ENCODE data around the gene CFAP161. TPM values are rescaled to one million over a fixed set of nuclear protein-coding genes. Genes with fewer than 3 reads are reported as not detected.
"Not testable (repeated sequence)": the region's sequence is repeated elsewhere in the genome, so short reads cannot be mapped to it uniquely, and the experiment has no call there.

CFAP161 gene
- total RNA-seq, 1 experiment from 2014 or later = 0.36 TPM

DNA sequence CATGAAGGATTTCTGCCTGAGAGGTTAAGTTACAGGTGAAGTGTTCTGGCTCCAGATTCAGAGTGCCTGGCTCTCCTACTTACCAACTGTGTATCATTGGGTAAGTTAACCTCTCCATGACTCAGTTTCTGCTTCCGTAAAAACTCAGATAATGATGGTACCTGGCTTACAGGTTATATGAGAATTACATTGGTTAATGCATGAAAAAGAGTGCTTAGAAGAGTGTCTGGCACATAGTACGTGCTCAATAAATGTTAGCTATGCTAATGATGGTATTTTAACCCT lies 23.8 kb downstream of the CFAP161 start:
- no peak for DNase-seq (ENCODE audit: low read depth)

DNA sequence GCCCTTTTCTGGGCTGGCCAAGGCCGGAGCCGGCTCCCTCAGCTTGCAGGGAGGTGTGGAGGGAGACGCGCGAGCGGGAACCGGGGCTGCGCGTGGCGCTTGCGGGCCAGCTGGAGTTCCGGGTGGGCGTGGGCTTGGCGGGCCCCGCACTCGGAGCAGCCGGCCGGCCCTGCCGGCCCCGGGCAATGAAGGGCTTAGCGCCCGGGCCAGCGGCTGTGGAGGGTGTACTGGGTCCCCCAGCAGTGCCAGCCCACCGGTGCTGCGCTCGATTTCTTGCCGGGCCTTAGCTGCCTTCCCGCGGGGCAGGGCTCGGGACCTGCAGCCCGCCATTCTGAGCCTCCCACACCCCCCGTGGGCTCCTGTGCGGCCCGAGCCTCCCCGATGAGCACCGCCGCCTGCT lies 24.5 kb downstream of the CFAP161 start:
- not testable (repeated sequence) for DNase-seq (ENCODE audit: low read depth)

DNA sequence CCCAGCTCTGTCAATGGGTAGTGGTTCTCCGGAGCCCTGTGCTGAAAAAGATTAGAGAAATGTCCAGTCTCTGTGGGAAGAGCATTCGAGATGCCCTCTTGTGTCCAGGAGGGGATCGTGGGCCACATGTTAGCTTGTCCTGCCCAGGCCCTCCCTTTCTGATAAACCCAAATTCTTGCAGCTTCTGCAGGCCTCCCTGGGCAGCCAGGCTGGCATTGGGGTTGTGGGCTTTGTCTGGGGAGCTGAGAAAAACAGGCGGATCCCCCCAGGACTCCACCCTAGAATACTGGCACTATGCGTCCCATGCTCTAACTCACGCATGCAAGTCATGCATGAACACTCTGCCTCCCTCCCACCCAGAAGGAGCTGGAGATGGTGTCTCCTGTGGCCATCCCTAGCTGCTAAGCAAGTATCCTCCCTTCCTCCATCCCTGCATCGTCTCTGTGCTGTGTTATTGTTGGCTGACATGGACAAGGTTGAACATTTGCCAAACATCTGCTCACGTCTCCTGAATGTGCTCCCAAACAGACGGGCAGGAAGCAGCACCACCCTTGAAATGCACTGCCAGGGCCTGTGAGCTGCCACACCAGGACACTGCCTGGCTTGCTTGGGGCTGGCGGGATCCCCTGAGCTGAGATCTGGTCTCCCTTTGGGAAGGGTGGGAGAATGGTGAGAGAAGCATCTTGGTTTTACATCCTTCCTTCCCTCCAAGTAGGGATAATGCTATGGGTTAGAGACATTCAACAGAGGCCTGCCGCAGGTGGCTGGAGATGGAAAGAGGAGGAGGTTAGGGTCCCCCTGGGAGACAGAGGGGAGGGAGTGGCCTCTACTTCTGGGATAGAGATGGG lies 26.5 kb downstream of the CFAP161 start:
- DNase-seq (ENCODE audit: low read depth) = peak; percentile 98

DNA sequence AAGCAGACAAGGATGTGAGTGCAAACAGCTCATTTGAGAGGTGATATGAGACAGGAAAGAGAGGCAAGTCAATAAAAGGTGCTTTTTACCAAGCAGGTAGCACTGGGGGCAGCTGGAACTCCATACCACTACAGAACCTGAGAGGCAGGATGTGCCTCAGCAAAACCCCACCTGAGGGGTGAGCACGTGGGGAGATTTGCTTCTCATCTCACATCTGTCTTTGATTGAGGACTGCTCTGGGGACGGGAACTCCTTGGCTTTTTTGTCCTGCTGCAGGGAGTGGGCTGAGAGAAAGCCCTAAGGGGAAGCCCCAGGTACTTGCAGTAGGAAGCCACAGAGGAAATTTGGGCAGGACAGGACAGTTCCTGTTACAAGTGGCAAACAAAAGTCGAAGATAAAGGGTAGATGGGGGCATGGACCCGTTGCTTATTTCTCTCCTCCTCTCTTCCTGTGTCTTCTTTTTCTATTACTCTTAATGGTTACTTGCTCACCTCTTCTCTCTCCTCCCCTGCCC lies 27.1 kb downstream of the CFAP161 start:
- DNase-seq (ENCODE audit: low read depth) = no peak

DNA sequence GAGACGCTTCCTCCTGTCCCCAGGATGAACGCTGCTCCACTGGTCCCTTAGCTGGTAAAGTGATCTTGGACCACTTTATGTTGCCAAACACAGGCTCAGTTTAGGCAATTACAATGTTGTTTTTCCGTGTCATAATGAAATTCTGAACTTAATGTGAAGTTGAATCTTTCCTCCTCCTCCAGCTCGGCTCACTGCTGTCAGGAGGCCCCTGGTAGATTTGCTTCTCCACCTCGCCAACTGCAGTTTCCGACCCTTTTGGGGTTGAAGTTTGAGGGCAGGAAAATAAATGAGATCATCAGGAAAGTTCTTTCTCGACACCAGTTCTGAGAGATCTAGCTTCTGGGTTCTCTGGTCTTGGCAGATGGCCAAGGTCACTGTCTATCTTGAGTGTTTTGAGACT lies 27.8 kb downstream of the CFAP161 start:
- no peak for DNase-seq (ENCODE audit: low read depth)

DNA sequence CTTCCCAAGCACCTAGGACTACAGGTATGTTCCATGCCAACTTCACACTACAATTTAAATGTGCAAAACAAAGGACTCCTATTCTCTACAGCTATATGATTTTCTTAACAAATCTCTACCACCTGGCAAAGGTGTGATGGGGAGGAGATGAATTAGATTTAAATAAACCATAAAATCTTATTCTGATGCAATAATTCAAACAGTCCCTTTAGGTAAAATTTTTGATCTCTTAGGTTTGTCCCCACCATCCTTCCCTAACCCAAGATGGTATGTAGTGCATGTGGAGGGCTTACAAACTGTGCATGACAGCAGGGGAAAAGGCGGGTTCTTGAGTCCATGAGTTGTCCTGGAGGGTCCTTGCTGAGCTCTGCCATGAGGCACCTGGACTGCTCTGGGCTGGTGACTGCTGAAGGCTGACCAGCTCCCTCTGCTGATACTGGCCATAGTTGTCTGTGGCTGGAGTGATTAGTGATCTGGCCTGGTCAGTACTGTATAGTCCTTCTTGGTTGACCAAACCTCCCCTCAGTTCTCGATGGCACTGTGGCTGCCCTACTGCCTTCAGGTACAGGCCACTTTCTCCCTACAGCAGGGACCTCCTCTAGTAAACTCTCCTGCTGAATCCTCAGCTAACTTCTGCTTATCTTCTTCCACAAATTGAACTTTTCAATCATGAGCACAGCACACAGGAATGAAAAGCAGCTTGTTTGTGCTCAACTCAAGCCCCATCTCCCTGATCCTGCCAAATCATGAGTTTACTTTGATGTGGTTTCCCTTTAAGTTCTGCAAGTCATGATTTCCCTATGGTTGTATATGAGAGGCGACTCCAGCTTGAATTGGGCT lies 30.1 kb downstream of the CFAP161 start:
- peak; percentile 85 for DNase-seq (ENCODE audit: low read depth)

DNA sequence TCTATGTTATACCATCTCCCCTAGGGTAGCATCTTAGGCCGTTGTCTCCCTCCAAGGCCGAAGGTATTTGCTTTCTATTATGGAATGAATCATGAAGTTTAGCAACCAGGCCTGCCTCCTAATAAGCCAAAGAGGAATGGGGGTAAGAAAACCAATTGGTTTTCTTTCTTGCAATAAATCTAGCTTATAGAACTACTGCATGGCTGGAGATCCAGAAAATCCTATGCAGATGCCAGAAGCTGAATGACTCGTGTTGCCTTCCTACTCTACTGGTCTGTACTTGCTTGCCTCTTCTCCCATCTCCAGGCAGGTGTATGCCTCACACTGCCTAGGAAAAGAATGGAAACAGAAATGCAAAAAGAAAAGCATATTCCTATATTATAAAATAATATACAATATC lies 31.5 kb downstream of the CFAP161 start:
- DNase-seq (ENCODE audit: low read depth) = no peak

DNA sequence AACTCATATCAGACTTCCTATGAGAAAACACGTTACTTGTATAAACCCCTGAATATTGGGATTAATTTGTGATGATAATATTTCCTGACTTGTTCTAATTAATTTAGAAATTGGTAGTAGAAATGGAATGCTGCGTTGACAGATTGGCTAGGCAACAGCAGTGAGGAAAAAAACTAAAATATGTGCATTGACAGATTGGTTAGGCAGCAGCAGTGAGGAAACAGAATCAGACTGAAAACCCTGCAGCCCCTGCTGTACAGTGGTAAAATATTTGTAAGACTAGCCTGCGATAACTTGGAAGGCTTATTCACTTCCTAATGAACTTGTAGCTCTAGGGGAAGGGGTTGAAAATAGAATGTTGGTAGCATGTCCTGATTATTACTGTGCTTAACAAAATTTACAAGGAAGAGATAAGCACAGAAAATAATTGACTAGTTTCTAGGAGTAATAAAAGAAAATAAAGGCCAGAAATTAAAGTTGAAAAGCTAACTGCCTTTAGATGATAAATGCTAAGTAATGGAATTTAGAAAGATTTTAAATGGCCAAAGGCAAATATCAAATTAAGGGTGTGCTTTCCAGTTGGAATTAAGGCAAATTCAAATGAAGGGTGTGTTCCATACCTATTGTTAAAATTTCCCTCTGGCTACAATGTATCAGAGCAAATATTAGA lies 32.7 kb downstream of the CFAP161 start:
- DNase-seq (ENCODE audit: low read depth) = no peak

DNA sequence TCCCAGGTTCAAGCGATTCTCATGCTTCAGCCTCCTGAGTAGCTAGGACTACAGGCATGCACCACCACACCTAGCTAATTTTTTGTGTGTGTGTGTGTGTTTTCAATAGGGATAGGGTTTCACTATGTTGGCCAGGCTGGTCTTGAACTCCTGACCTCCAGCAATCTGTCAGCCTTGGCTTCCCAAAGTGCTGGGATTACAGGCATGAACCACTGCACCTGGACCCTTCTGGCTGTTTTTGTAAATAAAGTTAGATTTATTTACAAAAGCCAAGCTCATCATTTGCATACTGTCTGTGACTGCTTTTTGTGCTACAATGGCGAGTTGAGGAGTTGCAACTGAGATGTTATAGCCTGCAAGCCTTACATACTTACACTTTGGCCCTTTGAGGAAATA lies 34.1 kb downstream of the CFAP161 start:
- no peak for DNase-seq (ENCODE audit: low read depth)

DNA sequence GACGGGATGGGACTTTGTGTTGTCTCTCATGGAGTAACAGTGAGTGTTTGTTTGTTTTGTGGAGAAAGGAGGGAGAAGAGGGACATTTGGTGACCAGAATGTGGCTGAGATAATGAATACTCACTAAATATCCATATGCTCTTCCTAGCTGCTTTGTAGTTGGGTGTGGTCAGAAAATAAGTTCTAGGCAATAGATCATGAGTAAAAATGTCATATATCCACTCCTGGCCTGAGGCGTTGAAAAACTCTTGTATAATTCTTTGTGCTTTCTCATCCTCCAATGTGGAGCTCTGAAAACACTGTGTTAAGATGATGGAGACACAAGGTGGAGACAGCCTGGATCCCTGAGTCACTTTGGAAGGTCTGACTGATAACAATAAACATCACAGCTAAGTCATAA lies 34.6 kb downstream of the CFAP161 start:
- DNase-seq (ENCODE audit: low read depth) = no peak

DNA sequence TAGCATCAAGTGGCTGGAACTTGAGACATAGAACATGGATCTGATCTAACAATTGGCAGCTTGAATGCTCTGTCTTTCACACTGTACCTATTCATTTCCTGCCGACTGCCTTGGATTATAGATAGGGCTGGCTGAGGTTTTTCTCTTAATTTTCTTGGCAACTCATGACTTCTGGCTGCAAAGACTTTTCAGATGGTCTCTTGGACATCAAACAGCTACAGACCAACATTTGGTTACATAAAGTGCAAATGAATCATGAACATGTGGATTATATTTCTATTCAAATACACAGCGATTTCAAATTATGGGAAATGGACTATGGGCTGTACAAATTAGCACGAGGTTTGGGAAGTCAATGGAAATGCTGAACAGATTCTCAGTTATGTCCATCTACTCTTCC lies 36.4 kb downstream of the CFAP161 start:
- peak; percentile 31 for DNase-seq (ENCODE audit: low read depth)

DNA sequence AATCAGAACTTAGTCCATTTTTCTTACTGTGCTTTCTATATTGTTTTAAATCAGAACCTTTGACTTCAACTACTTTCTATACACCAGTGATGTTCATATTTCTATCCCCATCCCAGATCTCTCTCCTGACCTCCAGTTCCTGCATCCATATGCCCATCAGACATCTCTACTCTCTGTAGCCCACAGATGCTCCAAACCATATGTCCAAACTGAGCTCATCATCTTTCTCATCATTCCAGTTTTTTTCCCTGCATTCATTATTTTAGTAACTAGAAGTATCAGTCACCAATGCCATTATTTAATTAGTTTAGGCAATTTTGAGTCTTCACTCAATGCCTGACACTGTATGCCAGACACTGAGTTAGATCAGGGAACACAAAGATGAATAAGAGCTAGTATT lies 37.2 kb downstream of the CFAP161 start:
- no peak for DNase-seq (ENCODE audit: low read depth)

DNA sequence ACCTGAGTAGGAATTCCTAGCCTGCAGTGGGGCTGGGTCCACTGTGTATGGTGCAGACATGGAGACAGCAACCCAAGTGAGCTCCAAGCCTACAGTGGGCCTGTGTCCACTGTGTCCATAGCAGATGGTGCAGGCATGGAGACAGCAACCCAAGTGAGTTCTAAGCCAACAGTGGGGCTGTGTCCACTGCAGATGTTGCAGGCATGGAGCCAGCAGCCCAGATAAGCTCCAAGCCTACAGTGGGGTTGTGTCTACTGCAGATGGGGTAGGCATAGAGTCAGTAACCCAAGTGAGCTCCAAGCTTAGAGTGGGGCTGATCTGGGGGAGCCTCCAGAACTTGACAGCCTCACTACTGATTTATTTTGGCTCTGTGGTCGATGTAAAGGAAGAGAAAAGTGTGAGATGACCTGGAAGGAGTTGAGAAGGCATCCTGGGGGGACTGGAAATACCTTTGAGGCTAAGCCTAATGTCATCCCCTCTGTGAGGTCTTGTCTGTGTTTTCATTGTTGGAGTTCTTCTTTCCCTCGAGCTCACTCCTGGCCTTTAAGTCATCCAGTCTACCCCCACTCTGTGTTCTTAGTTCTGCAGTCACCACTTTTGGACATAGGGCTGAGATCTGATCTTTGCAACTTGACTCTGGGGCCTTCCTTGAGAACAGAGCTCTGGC lies 40.2 kb downstream of the CFAP161 start:
- DNase-seq (ENCODE audit: low read depth) = no peak

DNA sequence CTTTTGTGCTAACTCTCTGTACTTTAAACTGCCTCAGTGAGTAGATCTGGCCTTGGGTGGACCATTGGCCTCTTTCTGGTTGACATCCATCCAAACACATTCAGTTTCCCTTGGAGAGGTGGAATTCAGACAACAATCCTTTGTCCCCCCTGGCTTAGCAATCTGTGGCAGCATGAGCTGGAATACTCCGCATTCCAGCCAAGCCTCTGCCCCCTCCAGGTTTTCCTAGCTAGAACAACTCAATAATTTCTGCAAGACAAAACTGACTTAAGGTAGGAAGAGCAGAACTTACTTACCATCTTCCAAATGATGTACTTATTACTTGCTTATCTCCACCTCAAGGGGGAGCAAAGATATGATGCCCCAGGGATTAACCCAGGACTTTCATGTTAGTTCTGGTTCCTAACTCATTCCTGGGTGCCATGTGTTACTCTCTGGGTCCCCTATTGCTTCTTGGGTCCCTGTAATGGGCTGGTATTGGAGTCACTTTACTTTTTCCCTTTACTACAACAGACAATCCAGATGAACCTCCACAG lies 40.8 kb downstream of the CFAP161 start:
- no peak for DNase-seq (ENCODE audit: low read depth)

DNA sequence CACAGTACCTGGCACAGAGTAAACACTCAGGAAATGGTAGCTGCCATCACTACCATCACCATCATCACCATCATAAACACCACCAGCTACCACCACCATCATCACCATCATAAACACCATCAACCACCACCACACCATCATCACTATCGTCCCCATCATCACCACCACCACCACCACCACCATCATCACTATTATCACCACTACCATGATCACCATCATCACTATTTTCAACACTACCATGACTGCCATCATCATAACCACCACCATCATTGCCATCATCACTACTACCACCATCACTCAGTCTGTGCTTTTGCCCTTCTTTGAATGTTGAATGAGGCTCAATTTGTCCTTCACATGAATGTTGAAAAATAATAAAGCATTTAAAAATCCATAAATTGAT lies 41.4 kb downstream of the CFAP161 start:
- no peak for DNase-seq (ENCODE audit: low read depth)

DNA sequence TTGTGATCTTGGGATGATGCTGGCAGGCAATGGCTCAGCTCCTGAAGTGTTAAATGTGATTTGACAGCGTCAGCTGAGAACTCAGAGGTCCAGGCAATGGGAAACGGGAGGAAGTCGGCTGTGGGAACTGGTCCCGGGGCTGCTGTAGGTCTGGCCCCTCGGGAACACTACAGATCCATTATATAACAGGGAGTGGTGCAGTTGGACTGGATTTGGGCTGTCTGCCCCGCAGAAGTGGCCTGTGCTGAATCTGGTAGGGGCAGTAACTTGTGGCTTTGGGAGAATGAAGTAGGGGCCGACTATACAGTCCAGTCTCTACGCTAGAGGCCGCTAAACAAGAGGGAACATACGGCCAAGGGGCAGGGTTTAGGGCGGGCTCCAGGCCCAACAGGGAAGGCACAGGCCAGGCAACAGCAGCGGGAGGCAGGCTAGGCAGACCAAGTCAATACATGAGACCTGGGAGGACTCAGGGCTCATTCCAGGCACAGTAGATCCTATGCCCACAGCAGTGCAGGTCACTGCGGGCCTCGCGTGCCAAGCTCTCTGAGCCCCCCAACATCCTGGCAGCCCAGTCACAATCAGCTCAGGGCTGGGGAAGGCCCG lies 42.3 kb downstream of the CFAP161 start:
- no peak for DNase-seq (ENCODE audit: low read depth)

DNA sequence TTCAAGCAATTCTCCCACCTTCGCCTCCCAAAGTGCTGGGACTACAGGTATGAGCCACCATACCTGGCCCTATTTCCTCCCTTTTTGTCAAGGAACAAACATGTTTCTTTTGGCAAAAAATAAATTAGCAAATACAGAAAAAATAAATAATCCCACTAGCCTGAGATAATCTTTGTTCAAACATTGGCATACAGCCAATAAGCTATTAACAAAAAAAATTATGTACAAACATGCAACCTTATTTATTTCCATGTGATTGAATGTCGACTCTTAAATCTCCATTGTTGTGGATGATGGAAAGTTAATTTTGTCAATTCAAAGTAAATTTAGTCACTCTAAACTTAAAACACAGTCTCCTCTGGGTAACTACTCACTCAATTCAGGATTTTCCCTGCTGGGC lies 44.3 kb downstream of the CFAP161 start:
- no peak for DNase-seq (ENCODE audit: low read depth)

DNA sequence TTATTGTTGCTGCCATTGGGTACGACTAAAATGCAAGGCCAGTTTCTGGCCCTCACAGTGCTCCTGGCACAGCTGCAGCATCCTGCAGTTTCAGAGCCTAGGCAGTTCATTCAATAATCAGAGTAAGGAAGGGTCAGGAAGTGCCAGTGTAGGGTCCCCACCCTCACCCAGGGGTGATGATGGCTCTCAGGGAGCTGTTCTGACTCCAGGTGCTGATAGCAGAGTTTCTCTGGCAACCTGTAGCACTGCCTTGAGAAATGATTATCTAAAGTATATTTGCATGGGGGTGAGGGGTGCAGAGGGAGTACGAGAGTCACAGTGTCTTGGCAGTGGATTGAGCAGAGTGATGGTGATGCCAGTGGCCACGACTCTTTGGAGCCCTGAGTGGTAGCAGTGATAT lies 47.1 kb downstream of the CFAP161 start:
- no peak for DNase-seq (ENCODE audit: low read depth)

DNA sequence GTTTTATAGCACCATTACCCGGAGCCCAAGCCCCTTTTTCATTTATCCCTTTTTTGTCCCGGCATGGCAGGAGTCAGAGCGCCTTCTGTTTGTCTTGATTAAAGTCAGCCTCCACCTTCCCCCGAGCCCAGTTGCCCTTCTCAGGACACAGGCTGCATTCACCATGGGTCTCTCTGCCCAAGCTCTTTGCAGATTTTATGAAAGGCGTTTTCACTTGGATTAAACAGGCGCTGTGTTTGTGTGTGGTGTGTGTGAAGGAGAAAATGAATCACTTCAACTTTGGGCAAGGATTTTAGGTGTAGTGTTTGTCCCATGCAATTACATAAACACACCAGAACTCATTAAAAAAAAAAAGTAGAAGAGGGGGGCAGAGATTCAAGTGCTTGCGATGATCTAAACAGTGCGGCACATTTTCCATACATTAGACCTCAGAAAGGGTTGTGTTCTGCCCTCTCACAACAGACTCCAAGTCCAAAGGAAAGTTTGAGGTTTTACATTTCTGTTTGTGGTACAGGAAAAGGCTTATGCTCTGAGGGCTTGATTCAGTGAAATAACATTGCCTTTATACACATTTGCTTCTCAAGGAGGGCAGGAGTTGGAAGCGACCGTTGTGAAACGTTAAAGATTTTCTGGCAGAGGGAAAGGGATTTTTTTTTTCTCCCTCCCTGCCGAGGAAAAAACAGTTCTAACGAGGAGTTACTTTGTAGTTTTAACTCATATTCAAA lies 48.1 kb downstream of the CFAP161 start:
- DNase-seq (ENCODE audit: low read depth) = peak; percentile 58

DNA sequence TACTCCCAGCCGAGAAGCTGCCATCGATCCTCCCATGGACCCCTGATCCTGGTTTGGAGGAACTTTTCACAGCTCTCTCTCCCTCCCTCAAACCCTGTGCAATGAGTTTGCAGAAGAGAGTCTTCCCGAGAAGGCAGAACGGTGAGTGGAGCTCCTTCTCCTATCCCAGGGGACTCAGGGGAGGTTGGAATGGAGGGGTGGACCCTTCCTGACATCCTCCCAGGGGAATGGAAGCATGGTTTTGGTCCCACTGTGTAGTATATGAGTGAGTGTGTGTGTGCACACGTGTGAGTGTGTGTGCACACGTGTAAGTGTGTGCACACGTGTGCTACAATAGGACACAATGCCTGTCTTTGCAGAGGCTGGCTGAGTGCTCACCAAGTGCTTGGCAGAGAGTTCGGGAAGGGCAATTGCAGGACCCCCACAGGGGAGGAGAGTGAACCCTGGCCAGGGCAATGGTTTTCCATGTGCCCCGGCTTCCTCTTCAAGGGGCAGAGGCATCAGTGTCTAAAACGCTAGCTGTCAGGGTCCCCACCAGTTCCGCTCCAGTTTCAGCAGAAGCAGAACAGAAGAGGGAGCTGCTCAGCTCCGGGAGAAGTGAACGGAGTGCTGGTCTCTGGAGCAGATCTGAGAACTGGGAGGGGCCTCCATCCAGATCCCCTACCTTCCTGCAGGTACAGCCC lies 48.8 kb downstream of the CFAP161 start:
- DNase-seq (ENCODE audit: low read depth) = peak; percentile 32

Measured in RPMI7951 (cell line).